Measurements from ENCODE around the gene TMEM179. TPM values are rescaled to one million over a fixed set of nuclear protein-coding genes. Genes with fewer than 3 reads are reported as not detected.

The TMEM179 gene
- total RNA-seq, 1 donor = not detected

- Histone ChIP-seq H3K27me3 (ENCODE audit: insufficient read depth, low read length) (no peaks in the 10 kb centered on the region), H3K9me3 (ENCODE audit: low read depth, low read length) (no peaks in the 10 kb centered on the region), H3K4me1 (ENCODE audit: insufficient read depth, low read length) (peaks cover 3% of the 10 kb centered on the region), H3K4me3 (ENCODE audit: low read length) (no peak overlapping the region)
Measured at GRCh38 chr14:104563742-104564615, 40.6 kb downstream of the TMEM179 start.

DNA sequence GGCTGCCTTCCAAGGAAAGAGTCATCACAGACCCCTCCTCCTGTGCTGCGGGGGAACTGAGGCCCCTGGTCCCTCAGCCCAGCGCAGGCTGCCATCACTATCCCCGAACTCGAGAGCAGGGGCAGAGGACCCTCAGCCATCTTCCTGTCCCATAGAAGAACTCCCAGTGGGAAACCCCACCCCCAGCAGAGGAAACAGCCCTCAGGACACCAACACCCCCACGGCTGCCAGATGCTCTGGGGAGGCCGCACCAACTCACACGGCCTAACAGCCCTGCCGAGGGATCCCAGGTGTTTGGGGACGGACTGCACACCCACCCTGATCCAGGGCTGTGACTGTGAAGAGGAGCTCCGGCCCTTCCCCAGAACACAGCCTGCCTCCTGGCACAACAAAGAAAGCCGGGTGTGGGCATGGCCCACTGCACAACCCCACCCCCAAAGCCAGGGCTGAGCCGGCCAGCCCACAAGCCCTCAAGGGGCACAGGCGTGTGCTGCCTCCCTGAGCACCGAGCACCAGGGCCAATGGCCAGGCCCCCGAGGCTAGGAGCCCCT lies 41.3 kb downstream of the TMEM179 start:
- no peaks in the 10 kb centered on the region for H3K9me3 ChIP-seq (ENCODE audit: low read depth, low read length)
- H3K4me1 ChIP-seq (ENCODE audit: insufficient read depth, low read length) = peaks cover 3% of the 10 kb centered on the region
- H3K27me3 ChIP-seq (ENCODE audit: insufficient read depth, low read length) = no peaks in the 10 kb centered on the region
- no peak overlapping the region for H3K4me3 ChIP-seq (ENCODE audit: low read length)

DNA sequence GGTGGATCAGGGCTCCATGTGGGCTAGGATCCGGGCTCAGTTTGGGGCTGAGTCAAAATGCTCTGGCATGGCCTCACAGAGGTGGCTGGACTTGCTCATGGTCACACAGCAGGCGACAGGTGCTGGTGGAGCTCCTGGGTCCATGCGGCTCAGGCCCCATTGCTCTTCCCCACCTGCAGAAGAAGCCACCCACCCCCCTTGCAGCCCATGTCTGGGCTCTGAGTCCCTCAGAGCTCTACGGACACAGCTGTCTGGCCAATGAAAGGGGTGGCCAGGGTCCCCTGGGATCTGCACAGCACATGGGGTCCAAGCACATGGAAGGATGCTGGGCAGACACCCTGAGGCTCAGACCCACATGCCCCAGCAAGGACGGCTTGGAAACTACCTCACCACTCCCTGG lies 42.0 kb downstream of the TMEM179 start:
- Histone ChIP-seq H3K4me1 (ENCODE audit: insufficient read depth, low read length) (peaks cover 3% of the 10 kb centered on the region), H3K27me3 (ENCODE audit: insufficient read depth, low read length) (no peaks in the 10 kb centered on the region), H3K4me3 (ENCODE audit: low read length) (no peak overlapping the region), H3K9me3 (ENCODE audit: low read depth, low read length) (no peaks in the 10 kb centered on the region)

- Histone ChIP-seq H3K9me3 (ENCODE audit: low read depth, low read length) (no peaks in the 10 kb centered on the region), H3K4me1 (ENCODE audit: insufficient read depth, low read length) (peaks cover 3% of the 10 kb centered on the region), H3K27me3 (ENCODE audit: insufficient read depth, low read length) (no peaks in the 10 kb centered on the region), H3K4me3 (ENCODE audit: low read length) (no peak overlapping the region)
Measured at GRCh38 chr14:104561632-104562495, 42.7 kb downstream of the TMEM179 start.

- no peak overlapping the region for H3K4me3 ChIP-seq (ENCODE audit: low read length)
- H3K4me1 ChIP-seq (ENCODE audit: insufficient read depth, low read length) = peaks cover 3% of the 10 kb centered on the region
- no peaks in the 10 kb centered on the region for H3K27me3 ChIP-seq (ENCODE audit: insufficient read depth, low read length)
- H3K9me3 ChIP-seq (ENCODE audit: low read depth, low read length) = no peaks in the 10 kb centered on the region
Measured at GRCh38 chr14:104561124-104561557, 43.4 kb downstream of the TMEM179 start.

- H3K4me3 ChIP-seq (ENCODE audit: low read length) = no peak overlapping the region
- peaks cover 3% of the 10 kb centered on the region for H3K4me1 ChIP-seq (ENCODE audit: insufficient read depth, low read length)
- no peaks in the 10 kb centered on the region for H3K27me3 ChIP-seq (ENCODE audit: insufficient read depth, low read length)
- H3K9me3 ChIP-seq (ENCODE audit: low read depth, low read length) = no peaks in the 10 kb centered on the region
Measured at GRCh38 chr14:104560586-104560945, 44.0 kb downstream of the TMEM179 start.

DNA sequence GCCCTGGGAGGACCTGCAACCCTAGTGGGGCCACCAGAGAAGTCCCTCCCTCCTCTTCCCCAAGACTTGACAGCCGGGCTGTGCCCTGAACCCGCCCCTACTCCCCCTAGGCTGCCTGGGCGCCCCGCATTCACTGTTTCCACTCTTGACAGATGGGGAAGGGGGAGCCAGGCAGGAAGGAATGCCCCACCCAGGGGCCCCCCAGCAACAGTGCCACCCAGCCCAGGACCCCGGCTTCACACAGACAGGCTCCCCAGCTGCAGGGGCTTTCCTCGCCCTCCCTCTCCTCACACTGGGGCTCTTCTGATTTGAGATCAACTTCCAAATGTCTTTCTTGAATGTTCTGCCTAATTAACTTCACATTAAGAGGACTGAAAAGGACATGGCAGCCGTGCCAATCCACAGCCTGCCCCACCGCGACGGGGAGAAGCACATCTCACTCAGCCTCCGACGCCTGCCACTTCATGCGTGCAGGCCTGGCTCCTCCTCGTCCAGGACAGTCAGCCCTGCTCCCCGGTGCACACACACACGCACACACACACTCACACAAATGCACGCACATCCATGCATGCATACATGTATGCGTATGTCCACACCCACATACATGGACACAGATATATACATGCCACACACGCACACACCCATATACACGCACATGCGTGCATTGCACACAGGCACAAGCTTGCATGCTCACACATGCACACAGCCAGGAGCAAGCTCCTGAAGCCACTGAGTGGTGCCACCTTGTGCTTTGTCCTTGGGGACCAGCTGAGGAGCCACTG lies 44.6 kb downstream of the TMEM179 start:
- Histone ChIP-seq H3K4me1 (ENCODE audit: insufficient read depth, low read length) (peaks cover 3% of the 10 kb centered on the region), H3K9me3 (ENCODE audit: low read depth, low read length) (no peaks in the 10 kb centered on the region), H3K27me3 (ENCODE audit: insufficient read depth, low read length) (no peaks in the 10 kb centered on the region)

GRCh38 chr14:104559028-104559803 lies 45.4 kb downstream of the TMEM179 start:
- no peaks in the 10 kb centered on the region for H3K27me3 ChIP-seq (ENCODE audit: insufficient read depth, low read length)
- H3K4me1 ChIP-seq (ENCODE audit: insufficient read depth, low read length) = peaks cover 3% of the 10 kb centered on the region
- no peaks in the 10 kb centered on the region for H3K9me3 ChIP-seq (ENCODE audit: low read depth, low read length)
- no peak overlapping the region for H3K4me3 ChIP-seq (ENCODE audit: low read length)

More for the DNA sequence above, 44.6 kb downstream of the TMEM179 start:
- no peak overlapping the region for H3K4me3 ChIP-seq (ENCODE audit: low read length)

DNA sequence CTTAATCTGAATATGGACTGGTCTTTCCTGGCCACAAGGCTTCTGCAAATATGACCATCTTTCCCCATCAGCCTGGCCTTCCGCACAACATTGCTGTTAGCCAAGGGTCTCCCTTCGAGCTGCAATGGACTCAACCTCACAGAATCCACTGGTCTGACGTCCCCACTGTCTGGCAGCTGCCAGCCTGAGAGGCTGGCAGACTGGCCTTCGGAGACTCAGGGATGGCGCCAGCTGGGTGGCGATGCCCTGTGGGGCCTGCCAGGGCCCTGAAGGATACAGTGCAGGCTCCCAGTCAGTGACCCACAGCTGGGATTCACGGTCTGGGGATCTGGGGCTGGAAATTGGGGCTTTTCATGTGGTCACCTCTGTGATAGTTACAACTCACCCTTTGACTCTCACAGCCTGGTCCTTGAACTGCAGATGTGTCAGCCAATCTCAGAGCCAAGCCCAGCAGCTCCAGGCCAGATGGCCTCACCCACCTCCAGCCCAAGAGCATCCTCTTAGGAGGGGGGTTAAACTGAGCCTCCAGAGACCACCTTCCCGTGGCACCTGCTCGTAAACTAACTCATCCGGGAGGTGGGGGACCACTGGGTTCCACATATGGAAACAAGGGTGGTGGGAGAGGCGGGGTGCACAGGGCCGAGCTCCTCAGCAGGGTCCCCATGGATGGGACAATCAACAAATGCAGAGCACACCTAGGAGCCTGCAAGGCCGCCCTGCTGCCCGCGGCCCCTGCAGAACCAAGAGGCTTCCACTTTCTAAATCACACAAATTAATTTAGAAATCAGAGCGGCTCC lies 46.1 kb downstream of the TMEM179 start:
- no peaks in the 10 kb centered on the region for H3K27me3 ChIP-seq (ENCODE audit: insufficient read depth, low read length)
- no peaks in the 10 kb centered on the region for H3K9me3 ChIP-seq (ENCODE audit: low read depth, low read length)
- no peak overlapping the region for H3K4me3 ChIP-seq (ENCODE audit: low read length)
- no peaks in the 10 kb centered on the region for H3K4me1 ChIP-seq (ENCODE audit: insufficient read depth, low read length)

DNA sequence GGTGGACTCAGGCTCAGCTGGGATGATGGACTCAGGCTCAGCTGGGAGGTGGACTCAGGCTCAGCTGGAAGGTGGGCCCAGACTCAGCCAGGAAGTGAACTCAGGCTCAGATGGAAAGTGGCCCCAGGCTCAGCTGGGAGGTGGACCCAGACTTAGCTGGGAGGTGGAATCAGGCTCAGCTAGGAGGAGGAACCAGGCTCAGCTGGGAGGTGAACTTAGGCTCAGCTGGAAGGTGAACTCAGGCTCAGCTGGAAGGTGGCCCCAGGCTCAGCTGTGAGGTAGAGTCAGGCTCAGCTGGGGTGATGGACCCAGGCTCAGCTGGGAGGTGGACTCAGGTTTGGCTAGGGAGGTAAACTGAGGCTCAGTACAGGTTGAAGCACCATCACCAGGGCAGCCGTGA lies 46.8 kb downstream of the TMEM179 start:
- no peaks in the 10 kb centered on the region for H3K4me1 ChIP-seq (ENCODE audit: insufficient read depth, low read length)
- H3K27me3 ChIP-seq (ENCODE audit: insufficient read depth, low read length) = no peaks in the 10 kb centered on the region
- H3K4me3 ChIP-seq (ENCODE audit: low read length) = no peak overlapping the region
- H3K9me3 ChIP-seq (ENCODE audit: low read depth, low read length) = no peaks in the 10 kb centered on the region

GRCh38 chr14:104557086-104557485 lies 47.5 kb downstream of the TMEM179 start:
- Histone ChIP-seq H3K4me1 (ENCODE audit: insufficient read depth, low read length) (no peaks in the 10 kb centered on the region), H3K4me3 (ENCODE audit: low read length) (no peak overlapping the region), H3K9me3 (ENCODE audit: low read depth, low read length) (no peaks in the 10 kb centered on the region), H3K27me3 (ENCODE audit: insufficient read depth, low read length) (no peaks in the 10 kb centered on the region)

DNA sequence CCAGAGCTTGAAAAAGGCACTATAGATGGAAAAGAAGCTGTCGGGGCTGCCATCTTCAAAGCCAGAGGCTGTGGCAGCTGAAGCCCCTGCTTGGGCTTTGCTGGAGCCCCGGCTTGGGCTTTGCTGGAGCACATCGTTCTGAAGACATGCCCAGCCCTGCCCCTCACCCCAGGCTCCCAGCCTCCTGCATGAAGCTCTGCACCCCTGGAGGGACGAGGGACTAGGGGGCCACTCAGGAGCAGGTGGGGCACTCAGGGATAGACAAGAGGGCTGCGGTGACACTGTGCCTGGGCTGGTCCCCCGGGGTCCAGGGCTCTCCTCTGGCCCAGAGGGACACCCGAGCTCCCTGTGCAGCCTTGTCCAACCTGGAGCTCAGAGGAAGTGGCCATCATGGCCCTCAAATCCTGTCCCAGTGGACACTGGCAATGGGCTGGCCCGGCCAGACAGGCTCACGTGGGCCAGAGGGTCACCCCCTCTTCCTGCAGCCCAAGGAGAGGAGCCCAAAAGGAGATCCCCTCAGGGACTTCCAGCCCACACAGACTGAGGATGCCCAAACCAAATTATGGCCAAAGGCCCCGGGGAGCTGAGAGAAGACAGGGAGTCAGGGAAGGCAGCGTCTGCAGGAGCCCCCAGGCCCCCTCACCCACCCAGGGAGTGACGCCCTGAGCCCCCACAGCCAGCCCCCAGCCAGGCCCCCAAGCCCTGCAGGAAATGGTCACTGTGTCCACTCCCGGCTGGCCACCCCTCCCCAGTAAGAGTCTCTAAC lies 48.1 kb downstream of the TMEM179 start:
- Histone ChIP-seq H3K4me1 (ENCODE audit: insufficient read depth, low read length) (no peaks in the 10 kb centered on the region), H3K27me3 (ENCODE audit: insufficient read depth, low read length) (no peaks in the 10 kb centered on the region), H3K4me3 (ENCODE audit: low read length) (no peak overlapping the region), H3K9me3 (ENCODE audit: low read depth, low read length) (no peaks in the 10 kb centered on the region)
